GM23338 (cell line): ENCODE results near the gene ZDHHC23. TPM values are rescaled to one million over a fixed set of nuclear protein-coding genes. Genes with fewer than 3 reads are reported as not detected.

Experiments used
- ATAC-seq: fragments of 200-7000 bp; cut with Tn5 transposase; 3 replicates; pipeline ENCODE4 v1.9.1; 2020
- DNase-seq: peaks from one replicate; pipeline ENCODE4 v3.0.0-alpha.2; 2015; ENCODE audit warnings: low spot score
- H2AFZ ChIP-seq: fragments of 200-600 bp; sonication (generic); 2 replicates; pipeline ENCODE4 v1.8.0; 2016; ENCODE audit warnings: antibody characterized with exemption, mild to moderate bottlenecking, moderate library complexity
- H3F3A ChIP-seq: fragments of 200-600 bp; sonication (generic); replicated peaks from 2 replicates; pipeline ENCODE4 v1.8.0; 2017; ENCODE audit warnings: antibody characterized with exemption, mixed run types, low read depth
- H3K27ac ChIP-seq: fragments of 200-600 bp; sonication (generic); 2 replicates; pipeline ENCODE4 v1.6.1; 2016; ENCODE audit warnings: low read depth
- H3K27me3 ChIP-seq: fragments of 200-600 bp; sonication (generic); 2 replicates; pipeline ENCODE4 v1.8.0; 2016; ENCODE audit warnings: mild to moderate bottlenecking, mixed run types, moderate library complexity; ENCODE audit not compliant: insufficient read depth
- H3K36me3 ChIP-seq: fragments of 200-600 bp; sonication (generic); 2 replicates; pipeline ENCODE4 v1.8.0; 2016; ENCODE audit warnings: mild to moderate bottlenecking; ENCODE audit not compliant: insufficient read depth
- H3K4me1 ChIP-seq: fragments of 200-600 bp; sonication (generic); 2 replicates; pipeline ENCODE4 v1.8.0; 2016; ENCODE audit warnings: mild to moderate bottlenecking, moderate library complexity; ENCODE audit not compliant: insufficient read depth
- H3K4me2 ChIP-seq: fragments of 200-600 bp; sonication (generic); 2 replicates; pipeline ENCODE4 v1.7.1; 2017; ENCODE audit warnings: mixed run types
- H3K4me3 ChIP-seq: fragments of 200-600 bp; sonication (generic); 2 replicates; pipeline ENCODE4 v1.6.1; 2016; ENCODE audit warnings: mixed run types
- H3K79me2 ChIP-seq: fragments of 200-600 bp; sonication (generic); replicated peaks from 2 replicates; pipeline ENCODE4 v1.8.0; 2017; ENCODE audit warnings: mild to moderate bottlenecking; ENCODE audit not compliant: insufficient read depth
- H3K9me2 ChIP-seq: fragments of 200-600 bp; sonication (generic); 2 replicates; pipeline ENCODE4 v1.8.0; 2017; ENCODE audit not compliant: insufficient read depth
- H4K20me1 ChIP-seq: fragments of 200-600 bp; sonication (generic); replicated peaks from 2 replicates; pipeline ENCODE4 v1.8.0; 2017; ENCODE audit warnings: mild to moderate bottlenecking; ENCODE audit not compliant: insufficient read depth
- H3K27ac Mint-ChIP-seq: 2 replicates; pipeline ENCODE4 v1.8.0; 2020; ENCODE audit warnings: inconsistent platforms, mild to moderate bottlenecking, moderate library complexity, mixed read lengths
- H3K27me3 Mint-ChIP-seq: 3 replicates; pipeline ENCODE4 v1.8.0; 2022; ENCODE audit warnings: low read depth, mild to moderate bottlenecking, moderate library complexity, mixed read lengths, inconsistent platforms; ENCODE audit not compliant: insufficient read depth, poor library complexity
- H3K36me3 Mint-ChIP-seq: 3 replicates; pipeline ENCODE4 v1.8.0; 2021; ENCODE audit warnings: low read depth, mild to moderate bottlenecking, inconsistent platforms, moderate library complexity, mixed read lengths
- H3K4me1 Mint-ChIP-seq: 3 replicates; pipeline ENCODE4 v1.8.0; 2020; ENCODE audit warnings: mild to moderate bottlenecking, inconsistent platforms, mixed read lengths
- H3K4me3 Mint-ChIP-seq: 3 replicates; pipeline ENCODE4 v1.8.0; 2021; ENCODE audit warnings: moderate library complexity, mild to moderate bottlenecking, inconsistent platforms, mixed read lengths
- H3K9me3 Mint-ChIP-seq: 3 replicates; pipeline ENCODE4 v1.8.0; 2020; ENCODE audit warnings: moderate library complexity, mild to moderate bottlenecking, inconsistent platforms, mixed read lengths
- CREB1 ChIP-seq: fragments of 250-450 bp; sonication (Bioruptor Pico); IDR thresholded peaks from 2 replicates; pipeline ENCODE4 v1.5.0; 2020; ENCODE audit warnings: low read depth, mild to moderate bottlenecking, moderate library complexity
- CTCF ChIP-seq, 2 experiments: fragments of 200-600 bp in 1 of 2; sonication (generic) in 1 of 2; conservative IDR thresholded peaks; 2 replicates each; pipeline versions ENCODE4 v1.5.1 to v1.6.1; 2016 to 2017; ENCODE audit warnings: antibody characterized with exemption in 2 of 2, low read depth in 2 of 2, mild to moderate bottlenecking in 2 of 2, moderate library complexity in 1 of 2
- ETS1 ChIP-seq: IDR thresholded peaks from 2 replicates; pipeline ENCODE4 v1.6.1; 2016; ENCODE audit warnings: antibody characterized with exemption
- EZH2 ChIP-seq: fragments of 200-600 bp; sonication (generic); IDR thresholded peaks from one replicate; pipeline ENCODE4 v1.8.0; 2017; ENCODE audit warnings: antibody characterized with exemption, mild to moderate bottlenecking, low read depth; ENCODE audit not compliant: unreplicated experiment
- EZH2phosphoT487 ChIP-seq: fragments of 200-600 bp; sonication (generic); IDR thresholded peaks from one replicate; pipeline ENCODE4 v1.8.1; 2018; ENCODE audit warnings: antibody characterized with exemption; ENCODE audit not compliant: unreplicated experiment
- JUNB ChIP-seq: IDR thresholded peaks from one replicate; pipeline ENCODE4 v1.6.1; 2016; ENCODE audit warnings: antibody characterized with exemption; ENCODE audit not compliant: unreplicated experiment
- POLR2AphosphoS5 ChIP-seq: IDR thresholded peaks from 2 replicates; pipeline ENCODE4 v1.6.1; 2016; ENCODE audit warnings: antibody characterized with exemption, low read depth
- STAT1 ChIP-seq: IDR thresholded peaks from one replicate; pipeline ENCODE4 v1.6.1; 2016; ENCODE audit warnings: antibody characterized with exemption; ENCODE audit not compliant: unreplicated experiment
- ZNF331 ChIP-seq: fragments of 250-450 bp; sonication (Bioruptor Pico); IDR thresholded peaks from 2 replicates; pipeline ENCODE4 v1.5.0; 2020; ENCODE audit warnings: low read depth, mild to moderate bottlenecking, moderate library complexity
- ZNF462 ChIP-seq: fragments of 250-450 bp; sonication (Bioruptor Pico); IDR thresholded peaks from 2 replicates; pipeline ENCODE4 v1.5.0; 2020; ENCODE audit warnings: mild to moderate bottlenecking, moderate library complexity
- polyA plus RNA-seq: library from polyadenylated mRNA; unstranded; fragments of >200 nt; fragmentation: Nextera tagmentation; extraction: Ambion mirVana; gene quantifications from 2 replicates; pipeline ENCODE4 v1.2.1, GENCODE V29; 2016
- total RNA-seq: library from RNA; depleted of rRNA; stranded (reverse); fragments of >200 nt; shearing (Covaris generic); gene quantifications from 2 replicates; pipeline ENCODE4 v1.2.3, GENCODE V29; 2014

The ZDHHC23 gene
- total and polyA plus RNA-seq, 2 experiments from 2014 or later: 3.5 to 14.5 TPM

GRCh38 chr3:113952921-113953320 is 5.1 kb downstream of the ZDHHC23 start:
- Histone ChIP-seq H4K20me1 (0 out of 2 replicates have a peak, but pooled peaks cover 3% of the 10 kb centered on the region), H3K4me2 (no peak overlapping the region), H3K79me2 (0 out of 2 replicates have a peak, but pooled peaks cover 5% of the 10 kb centered on the region), H3K4me1 (peaks cover 6% of the 10 kb centered on the region; the same call in 1 of the 2 replicates), H3F3A (peaks cover 6% of the 10 kb centered on the region), H3K9me2 (no peaks in the 10 kb centered on the region), H2AFZ (no peak overlapping the region), H3K27ac (no peak overlapping the region), H3K27me3 (peaks cover 8% of the 10 kb centered on the region; the same call in 1 of the 2 replicates), H3K36me3 (no peaks in the 10 kb centered on the region), H3K4me3 (no peak overlapping the region)
- Mint-ChIP-seq H3K27me3 (peaks cover 8% of the 10 kb centered on the region), H3K27ac (no peak overlapping the region), H3K36me3 (peaks cover 18% of the 10 kb centered on the region; the same call in 2 of the 3 replicates), H3K9me3 (no peaks in the 10 kb centered on the region), H3K4me1 (peaks cover 7% of the 10 kb centered on the region), H3K4me3 (no peak overlapping the region)
- no peak for ATAC-seq
- TF ChIP-seq STAT1 (no peak), POLR2AphosphoS5 (no peak), EZH2 (no peak), EZH2phosphoT487 (no peak), ZNF462 (CRISPR knock-in tag) (no peak), JUNB (no peak)
- DNase-seq: no peak

- DNase-seq: no peak
- H4K20me1 ChIP-seq: 0 out of 2 replicates have a peak, but pooled peaks cover 3% of the 10 kb centered on the region
- ATAC-seq: no peak
- H3K4me3 Mint-ChIP-seq: no peak overlapping the region
- no peak overlapping the region for H2AFZ ChIP-seq
- no peak overlapping the region for H3K4me3 ChIP-seq
- peaks cover 7% of the 10 kb centered on the region; the same call in 1 of the 2 replicates for H3K27me3 ChIP-seq
- H3K36me3 Mint-ChIP-seq: peaks cover 24% of the 10 kb centered on the region
- H3K4me1 ChIP-seq: peaks cover 4% of the 10 kb centered on the region; the same call in 1 of the 2 replicates
- H3K27ac ChIP-seq: no peak overlapping the region
- no peak overlapping the region for H3K27ac Mint-ChIP-seq
- peaks cover 6% of the 10 kb centered on the region for H3K4me1 Mint-ChIP-seq
- H3F3A ChIP-seq: peaks cover 5% of the 10 kb centered on the region
- 0 out of 2 replicates have a peak, but pooled peaks cover 4% of the 10 kb centered on the region for H3K36me3 ChIP-seq
- H3K79me2 ChIP-seq: 0 out of 2 replicates have a peak, but pooled peaks cover 5% of the 10 kb centered on the region
- H3K27me3 Mint-ChIP-seq: peaks cover 6% of the 10 kb centered on the region
- no peak overlapping the region for H3K4me2 ChIP-seq
- H3K9me2 ChIP-seq: no peaks in the 10 kb centered on the region
- no peaks in the 10 kb centered on the region for H3K9me3 Mint-ChIP-seq
- TF ChIP-seq CREB1 (no peak), ETS1 (no peak), ZNF331 (CRISPR knock-in tag) (no peak), CTCF (conservative IDR thresholded peaks at IDR 0.05; ENCODE audit: low read depth in 2 of 2) (no peak)
Observed at GRCh38 chr3:113953677-113954076, 5.9 kb downstream of the ZDHHC23 start.
